Measurements from ENCODE around the gene RNASE9.

GRCh38 chr14:20522332-20522731 lies 38.5 kb downstream of the RNASE9 start:
- TF ChIP-seq CTCF (tag by site-specific recombination; IDR thresholded peaks at IDR 0.05) (no peak), TCF7L2 (IDR thresholded peaks at IDR 0.05; ENCODE audit: borderline replicate concordance, low read depth, low read length) (no peak), ZNF19 (tag by site-specific recombination; IDR thresholded peaks at IDR 0.05; ENCODE audit: low read depth) (no peak), REST (tag by site-specific recombination; IDR thresholded peaks at IDR 0.05) (no peak), ATF2 (tag by site-specific recombination; IDR thresholded peaks at IDR 0.05; ENCODE audit: low read depth) (no peak), ZEB2 (tag by site-specific recombination; IDR thresholded peaks at IDR 0.05) (no peak), ZNF510 (tag by site-specific recombination; IDR thresholded peaks at IDR 0.05; ENCODE audit: insufficient replicate concordance) (no peak), ZNF776 (tag by site-specific recombination; IDR thresholded peaks at IDR 0.05; ENCODE audit: borderline replicate concordance) (no peak), ZNF513 (tag by site-specific recombination; IDR thresholded peaks at IDR 0.05) (no peak), ZNF501 (tag by site-specific recombination; IDR thresholded peaks at IDR 0.05) (no peak), ZBTB7A (tag by site-specific recombination; IDR thresholded peaks at IDR 0.05; ENCODE audit: low read depth) (no peak)

All from HEK293 (cell line).